H9 (cell line): ENCODE measurements around the gene EEF1G. TPM values are rescaled to one million over a fixed set of nuclear protein-coding genes. Genes with fewer than 3 reads are reported as not detected.

Source experiments
- DNase-seq: peaks from one replicate; pipeline ENCODE4 v3.0.0-alpha.2; 2017
- H2AFZ ChIP-seq: one replicate; pipeline ENCODE4 v1.6.1; 2013; ENCODE audit warnings: mild to moderate bottlenecking, low read length, control low read depth, moderate library complexity
- H2AK5ac ChIP-seq: 2 replicates; pipeline ENCODE4 v1.6.1; 2013; ENCODE audit warnings: low read length, control low read depth, mixed read lengths; ENCODE audit not compliant: insufficient read length
- H2BK120ac ChIP-seq: one replicate; pipeline ENCODE4 v1.6.1; 2013; ENCODE audit warnings: low read depth, mild to moderate bottlenecking, low read length, control low read depth, inconsistent platforms; ENCODE audit not compliant: poor library complexity, severe bottlenecking
- H2BK12ac ChIP-seq: 2 replicates; pipeline ENCODE4 v1.6.1; 2013; ENCODE audit warnings: low read length, control low read depth, mixed read lengths, low read depth; ENCODE audit not compliant: insufficient read length
- H2BK15ac ChIP-seq: 2 replicates; pipeline ENCODE4 v1.6.1; 2013; ENCODE audit warnings: low read depth, low read length, control low read depth
- H2BK20ac ChIP-seq: one replicate; pipeline ENCODE4 v1.6.1; 2013; ENCODE audit warnings: low read depth, mild to moderate bottlenecking, low read length, control low read depth, inconsistent platforms; ENCODE audit not compliant: poor library complexity, severe bottlenecking
- H2BK5ac ChIP-seq: 2 replicates; pipeline ENCODE4 v1.6.1; 2013; ENCODE audit warnings: low read length, control low read depth, mixed read lengths; ENCODE audit not compliant: insufficient read length
- H3K14ac ChIP-seq: 2 replicates; pipeline ENCODE4 v1.6.1; 2013; ENCODE audit warnings: low read length, control low read depth; ENCODE audit not compliant: insufficient read depth
- H3K18ac ChIP-seq: 2 replicates; pipeline ENCODE4 v1.6.1; 2013; ENCODE audit warnings: low read depth, mild to moderate bottlenecking, mixed read lengths, low read length, control low read depth; ENCODE audit not compliant: insufficient read length
- H3K23ac ChIP-seq: 2 replicates; pipeline ENCODE4 v1.6.1; 2013; ENCODE audit warnings: low read length, control low read depth, mixed read lengths, low read depth; ENCODE audit not compliant: insufficient read length
- H3K23me2 ChIP-seq: 2 replicates; pipeline ENCODE4 v1.6.1; 2013; ENCODE audit warnings: low read depth, mild to moderate bottlenecking, mixed read lengths, low read length, control low read depth; ENCODE audit not compliant: insufficient read length, poor library complexity, severe bottlenecking
- H3K27ac ChIP-seq: 2 replicates; pipeline ENCODE4 v1.5.1; 2013; ENCODE audit warnings: low read length, control low read depth, mixed read lengths, low read depth; ENCODE audit not compliant: insufficient read length
- H3K27me3 ChIP-seq: 2 replicates; pipeline ENCODE4 v1.6.1; 2013; ENCODE audit warnings: low read length, control low read depth, inconsistent platforms; ENCODE audit not compliant: insufficient read depth
- H3K4ac ChIP-seq: 2 replicates; pipeline ENCODE4 v1.6.1; 2013; ENCODE audit warnings: low read depth, mild to moderate bottlenecking, control low read depth, inconsistent platforms, low read length, moderate library complexity
- H3K4me1 ChIP-seq: 2 replicates; pipeline ENCODE4 v1.6.1; 2013; ENCODE audit warnings: low read length, control low read depth, inconsistent platforms; ENCODE audit not compliant: insufficient read depth
- H3K4me2 ChIP-seq: 2 replicates; pipeline ENCODE4 v1.6.1; 2013; ENCODE audit warnings: low read length, control low read depth, mixed read lengths; ENCODE audit not compliant: insufficient read length, insufficient read depth
- H3K56ac ChIP-seq: 2 replicates; pipeline ENCODE4 v1.6.1; 2013; ENCODE audit warnings: low read depth, mild to moderate bottlenecking, mixed read lengths, low read length, control low read depth; ENCODE audit not compliant: insufficient read length
- H3K79me1 ChIP-seq: 2 replicates; pipeline ENCODE4 v1.6.1; 2013; ENCODE audit warnings: low read depth, mild to moderate bottlenecking, moderate library complexity, low read length, control low read depth, inconsistent platforms; ENCODE audit not compliant: insufficient read depth, poor library complexity, severe bottlenecking
- H3K79me2 ChIP-seq: 2 replicates; pipeline ENCODE4 v1.6.1; 2013; ENCODE audit warnings: low read length, control low read depth, inconsistent platforms; ENCODE audit not compliant: insufficient read depth
- H3K9ac ChIP-seq: 2 replicates; pipeline ENCODE4 v1.6.1; 2013; ENCODE audit warnings: low read length, control low read depth, mixed read lengths; ENCODE audit not compliant: insufficient read length; ENCODE audit errors: extremely low read depth
- H3K9me3 ChIP-seq: one replicate; pipeline ENCODE4 v1.6.1; 2013; ENCODE audit warnings: low read depth, low read length, inconsistent platforms; ENCODE audit not compliant: control insufficient read depth
- H3T11ph ChIP-seq: one replicate; pipeline ENCODE4 v1.6.1; 2013; ENCODE audit warnings: mild to moderate bottlenecking, low read length, control low read depth, inconsistent platforms
- H4K20me1 ChIP-seq: one replicate; pipeline ENCODE4 v1.6.1; 2013; ENCODE audit not compliant: control insufficient read depth, insufficient read length, insufficient read depth
- H4K5ac ChIP-seq: 2 replicates; pipeline ENCODE4 v1.6.1; 2013; ENCODE audit warnings: low read depth, mild to moderate bottlenecking, mixed read lengths, low read length, control low read depth; ENCODE audit not compliant: insufficient read length
- H4K8ac ChIP-seq: replicated peaks from 2 replicates; pipeline ENCODE4 v1.6.1; 2013; ENCODE audit warnings: low read length, control low read depth, mixed read lengths, low read depth; ENCODE audit not compliant: insufficient read length
- H4K91ac ChIP-seq: 2 replicates; pipeline ENCODE4 v1.6.1; 2013; ENCODE audit warnings: low read depth, mild to moderate bottlenecking, moderate library complexity, mixed read lengths, low read length, control low read depth; ENCODE audit not compliant: insufficient read length
- H3K27ac Mint-ChIP-seq, 3 experiments: 2 replicates in 2 of 3; 3 replicates in 1 of 3; pipeline ENCODE4 v1.8.0; 2020 to 2021; ENCODE audit warnings: mixed read lengths in 3 of 3, mild to moderate bottlenecking in 1 of 3, moderate library complexity in 1 of 3
- H3K27me3 Mint-ChIP-seq: 2 replicates; pipeline ENCODE4 v1.8.0; 2021; ENCODE audit warnings: low read depth, mild to moderate bottlenecking, moderate library complexity, mixed read lengths
- H3K36me3 Mint-ChIP-seq, 3 experiments: 2 replicates in 2 of 3; 3 replicates in 1 of 3; pipeline ENCODE4 v1.8.0; 2020 to 2021; ENCODE audit warnings: low read depth in 3 of 3, mixed read lengths in 3 of 3; ENCODE audit not compliant: insufficient read depth in 1 of 3
- H3K4me1 Mint-ChIP-seq, 2 experiments: 2 replicates each; pipeline ENCODE4 v1.8.0; 2020; ENCODE audit warnings: mixed read lengths in 2 of 2
- H3K4me3 Mint-ChIP-seq, 2 experiments: 2 replicates in 1 of 2; 3 replicates in 1 of 2; pipeline ENCODE4 v1.8.0; 2020 to 2021; ENCODE audit warnings: mild to moderate bottlenecking in 2 of 2, mixed read lengths in 2 of 2, moderate library complexity in 1 of 2
- H3K9me3 Mint-ChIP-seq, 2 experiments: 2 replicates in 1 of 2; 3 replicates in 1 of 2; pipeline ENCODE4 v1.8.0; 2020; ENCODE audit warnings: mild to moderate bottlenecking in 2 of 2, mixed read lengths in 2 of 2, moderate library complexity in 1 of 2
- WGBS: extraction: QIAGEN DNeasy Blood & Tissue Kit; methylation state at CpG from one replicate; pipeline ENCODE4 v1.1.7; 2013; ENCODE audit warnings: missing lambda C conversion rate, low lambda C conversion rate, mixed read lengths; ENCODE audit not compliant: insufficient read length; ENCODE audit errors: extremely low coverage; 5-methylcytosine and 5-hydroxymethylcytosine counted together
- total RNA-seq: library from RNA; stranded (reverse); gene quantifications from 2 replicates; pipeline ENCODE4 v1.2.1, GENCODE V29; 2021
- TF ChIP-seq, protein P1 (sequence below): fragments of 200-600 bp; sonication (generic); conservative IDR thresholded peaks from 3 replicates; pipeline ENCODE4 v1.8.0; 2021; ENCODE audit warnings: antibody characterized with exemption, mild to moderate bottlenecking

EEF1G gene
- total RNA-seq, 1 experiment from 2014 or later: 1,790 TPM

DNA sequence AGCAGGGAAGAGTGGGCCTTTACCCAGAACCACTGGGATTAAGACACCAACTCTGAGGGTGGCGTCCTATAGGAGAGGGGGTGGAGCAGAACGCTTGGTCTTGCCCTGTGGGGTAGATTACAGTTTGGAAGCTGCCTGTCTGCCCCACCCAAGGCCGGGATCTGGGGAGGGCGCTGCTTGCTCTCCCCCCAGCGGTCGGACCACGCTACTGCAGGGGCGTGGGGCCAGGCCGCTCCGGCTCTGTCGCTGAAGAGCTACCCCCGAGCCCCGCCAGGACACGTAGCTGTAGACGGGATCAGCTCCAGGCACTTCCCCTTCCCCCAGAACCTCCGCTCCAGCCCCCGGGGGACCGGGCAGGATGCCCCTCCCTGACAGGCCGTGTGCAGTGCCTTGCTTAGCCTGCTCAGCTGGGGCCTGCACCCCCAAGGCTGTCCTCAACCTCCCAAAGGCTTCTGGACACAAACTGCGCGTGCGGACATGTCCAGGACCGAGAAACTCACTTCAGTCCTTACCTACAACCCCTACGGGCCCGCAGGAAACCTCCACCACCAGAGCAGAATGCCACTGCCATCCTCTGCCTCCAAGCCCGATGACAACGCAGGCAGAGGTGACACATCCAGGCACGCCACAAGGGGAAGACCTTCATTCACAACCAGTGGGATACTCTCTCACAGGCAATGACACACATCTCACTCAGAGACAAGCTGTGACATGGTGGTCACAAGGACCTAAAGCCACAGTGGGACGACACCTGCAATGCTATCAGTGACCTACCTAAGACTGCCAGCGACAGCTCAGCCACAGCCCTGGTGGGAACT, 30.7 kb downstream of the EEF1G start:
- H3K4ac ChIP-seq: no peak overlapping the region
- H3K79me2 ChIP-seq: no peaks in the 10 kb centered on the region
- H3K4me1 Mint-ChIP-seq: peaks cover 39 to 56% of the 10 kb centered on the region in 2 experiments
- no peak overlapping the region for H2BK20ac ChIP-seq
- no peak overlapping the region for H2AK5ac ChIP-seq
- no peak overlapping the region for H3K27ac ChIP-seq
- no peak overlapping the region for H3K14ac ChIP-seq
- H4K8ac ChIP-seq: no peak overlapping the region
- DNase-seq: peak; percentile 86
- H3K9ac ChIP-seq: no peak overlapping the region
- no CpG with 5 or more reads among the region's 30 CpGs for WGBS
- no peak overlapping the region for H4K5ac ChIP-seq
- no peaks in the 10 kb centered on the region; a peak in 1 of 7 replicates for H3K36me3 Mint-ChIP-seq
- TF ChIP-seq, protein P1, sequence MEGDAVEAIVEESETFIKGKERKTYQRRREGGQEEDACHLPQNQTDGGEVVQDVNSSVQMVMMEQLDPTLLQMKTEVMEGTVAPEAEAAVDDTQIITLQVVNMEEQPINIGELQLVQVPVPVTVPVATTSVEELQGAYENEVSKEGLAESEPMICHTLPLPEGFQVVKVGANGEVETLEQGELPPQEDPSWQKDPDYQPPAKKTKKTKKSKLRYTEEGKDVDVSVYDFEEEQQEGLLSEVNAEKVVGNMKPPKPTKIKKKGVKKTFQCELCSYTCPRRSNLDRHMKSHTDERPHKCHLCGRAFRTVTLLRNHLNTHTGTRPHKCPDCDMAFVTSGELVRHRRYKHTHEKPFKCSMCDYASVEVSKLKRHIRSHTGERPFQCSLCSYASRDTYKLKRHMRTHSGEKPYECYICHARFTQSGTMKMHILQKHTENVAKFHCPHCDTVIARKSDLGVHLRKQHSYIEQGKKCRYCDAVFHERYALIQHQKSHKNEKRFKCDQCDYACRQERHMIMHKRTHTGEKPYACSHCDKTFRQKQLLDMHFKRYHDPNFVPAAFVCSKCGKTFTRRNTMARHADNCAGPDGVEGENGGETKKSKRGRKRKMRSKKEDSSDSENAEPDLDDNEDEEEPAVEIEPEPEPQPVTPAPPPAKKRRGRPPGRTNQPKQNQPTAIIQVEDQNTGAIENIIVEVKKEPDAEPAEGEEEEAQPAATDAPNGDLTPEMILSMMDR: peak; percentile 99
- H3K9me3 Mint-ChIP-seq: no peaks in the 10 kb centered on the region; a peak in 1 of 5 replicates
- H3K4me1 ChIP-seq: no peaks in the 10 kb centered on the region; the same call in 1 of the 2 replicates
- H2AFZ ChIP-seq: no peak overlapping the region
- H3K23ac ChIP-seq: no peak overlapping the region
- no peak overlapping the region for H3K56ac ChIP-seq
- no peaks in the 10 kb centered on the region for H3K79me1 ChIP-seq
- H3K4me3 Mint-ChIP-seq: peak overlapping the region; percentile 15 to 54; a peak in 4 of 5 replicates
- peaks cover 26% of the 10 kb centered on the region for H3K23me2 ChIP-seq
- H2BK120ac ChIP-seq: no peak overlapping the region
- H2BK5ac ChIP-seq: no peak overlapping the region
- H3K27me3 ChIP-seq: peaks cover 41% of the 10 kb centered on the region
- H2BK12ac ChIP-seq: no peak overlapping the region
- no peak overlapping the region for H2BK15ac ChIP-seq
- H3T11ph ChIP-seq: no peak overlapping the region
- H3K4me2 ChIP-seq: peak overlapping the region; percentile 5
- H3K9me3 ChIP-seq: no peaks in the 10 kb centered on the region
- H4K91ac ChIP-seq: no peak overlapping the region
- H3K18ac ChIP-seq: no peak overlapping the region
- no peak overlapping the region for H3K27ac Mint-ChIP-seq
- peaks cover 2% of the 10 kb centered on the region for H4K20me1 ChIP-seq
- H3K27me3 Mint-ChIP-seq: peaks cover 62% of the 10 kb centered on the region
